Measurements from ENCODE around the gene CCDC28A. TPM values are rescaled to one million over a fixed set of nuclear protein-coding genes. Genes with fewer than 3 reads are reported as not detected.

CCDC28A gene
- 14.5 and 19.8 TPM in 2 replicates for total RNA-seq

GRCh38 chr6:138773177-138774091, at the start of gene CCDC28A:
TSS of gene CCDC28A (plus strand) at chr6:138773769. CDS start at chr6:138776121, 2,352 bp downstream.

GRCh38 chr6:138795809-138796603, 22.4 kb downstream of the CCDC28A start, which contains the start of gene ECT2L:
TSS of gene ECT2L (plus strand) at chr6:138796087. CDS start at chr6:138813275, 17,188 bp downstream.

Other genes with a start within 250 kb of the CCDC28A start
- under 0.01 TPM in 1 of 2 replicates, not detected in the other for gene ECT2L, start 22.3 kb downstream of the CCDC28A start, total RNA-seq
- 23.0 and 25.0 TPM in 2 replicates for gene REPS1, start 214.5 kb downstream of the CCDC28A start, total RNA-seq